HEK293T (cell line): ENCODE results near the gene CSF1R.

Source experiments
- ARNT ChIP-seq: fragments of 450-650 bp; IDR thresholded peaks from 2 replicates; pipeline ENCODE4 v1.6.1; 2017; ENCODE audit warnings: mild to moderate bottlenecking
- CTBP1 ChIP-seq: fragments of 450-650 bp; IDR thresholded peaks from 2 replicates; pipeline ENCODE4 v1.6.1; 2016; ENCODE audit warnings: borderline replicate concordance
- ELF4 ChIP-seq: fragments of 450-650 bp; IDR thresholded peaks from 2 replicates; pipeline ENCODE4 v1.6.1; 2017; ENCODE audit warnings: antibody characterized with exemption
- FOXA1 ChIP-seq: fragments of 450-650 bp; IDR thresholded peaks from 2 replicates; pipeline ENCODE4 v1.6.1; 2016; ENCODE audit warnings: mild to moderate bottlenecking
- FOXM1 ChIP-seq: fragments of 450-650 bp; IDR thresholded peaks from 2 replicates; pipeline ENCODE4 v1.6.1; 2017; ENCODE audit warnings: mild to moderate bottlenecking, borderline replicate concordance
- HDGF ChIP-seq: fragments of 450-650 bp; IDR thresholded peaks from 2 replicates; pipeline ENCODE4 v1.6.1; 2017; ENCODE audit warnings: antibody characterized with exemption, borderline replicate concordance
- SP1 ChIP-seq: fragments of 450-650 bp; IDR thresholded peaks from 2 replicates; pipeline ENCODE4 v1.6.1; 2017
- SUZ12 ChIP-seq: fragments of 450-650 bp; IDR thresholded peaks from 2 replicates; pipeline ENCODE4 v1.6.1; 2016; ENCODE audit warnings: mild to moderate bottlenecking
- TARDBP ChIP-seq: fragments of 450-650 bp; IDR thresholded peaks from 2 replicates; pipeline ENCODE4 v1.6.1; 2016

DNA sequence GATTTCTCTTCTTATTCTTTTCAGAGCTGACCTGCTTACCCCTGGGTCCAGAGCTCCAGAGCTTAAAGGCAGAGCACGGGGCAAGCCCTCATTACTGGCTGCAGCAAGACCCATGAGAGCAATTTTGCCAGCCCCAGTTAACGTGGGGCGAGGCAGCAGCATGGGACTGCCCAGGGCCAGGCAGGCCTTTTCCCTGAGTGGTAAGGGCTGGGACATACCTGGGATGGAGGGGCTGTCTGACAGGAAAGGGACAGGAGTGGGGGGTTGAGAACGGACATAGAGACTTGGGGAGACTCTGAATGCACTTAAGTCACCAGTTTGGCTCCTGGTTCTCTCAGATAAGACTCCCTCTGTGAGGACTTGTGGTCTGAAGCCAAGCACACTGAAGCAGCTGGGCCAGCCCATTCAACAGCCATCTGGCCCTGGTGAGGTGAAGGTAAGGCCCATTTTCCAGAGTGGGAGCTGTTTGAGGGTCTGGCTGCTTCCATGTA lies 59.6 kb downstream of the CSF1R start:
- TF ChIP-seq CTBP1 (no peak), ELF4 (no peak), SP1 (no peak), FOXA1 (no peak), TARDBP (no peak), HDGF (no peak), ARNT (no peak), SUZ12 (no peak), FOXM1 (no peak)
